ENCODE data around the gene MYT1. TPM values are rescaled to one million over a fixed set of nuclear protein-coding genes. Genes with fewer than 3 reads are reported as not detected.

The MYT1 gene
- total and polyA plus RNA-seq, 7 donors = under 0.01 TPM; not detected in 6

DNA sequence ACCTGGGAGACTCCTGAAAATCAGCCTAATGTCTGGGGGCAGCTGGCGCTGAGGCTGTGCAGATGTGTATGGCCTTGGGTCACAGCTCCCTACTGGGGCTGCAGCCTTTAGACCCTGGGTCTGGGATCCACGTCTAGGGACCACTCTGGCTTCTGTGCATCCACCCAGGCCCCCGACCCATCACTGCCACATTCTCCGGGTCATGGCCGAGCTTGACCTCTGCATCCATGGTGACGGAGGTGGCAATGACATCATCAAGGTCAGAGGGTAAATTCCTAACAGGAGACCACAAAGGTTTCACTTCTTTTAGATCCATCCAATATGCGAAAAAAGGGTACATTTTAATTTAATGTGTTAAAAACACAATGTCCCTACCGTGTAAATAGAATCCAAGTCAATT, 76.8 kb downstream of the MYT1 start:
- WGBS, 3 donors = 79 to 81% (median 81%) methylated on average over 8 of the region's 8 CpGs
- H3K36me3 ChIP-seq (ENCODE audit: insufficient read depth in 1 of 2, low read depth in 1 of 2) = no peaks in the 10 kb centered on the region
- no peak overlapping the region for H3K27ac ChIP-seq
- no peaks in the 10 kb centered on the region for H3K9me3 ChIP-seq
- no peak for TF ChIP-seq CTCF (IDR thresholded peaks at IDR 0.05)
- H3K27me3 ChIP-seq (ENCODE audit: insufficient read depth in 3 of 3, low read length in 2 of 3) = peaks cover 0 to 4% (median 0%) of the 10 kb centered on the region in 3 donors
- intact Hi-C loops (cut with DNase I) = no loop called here
- ATAC-seq = no peak
- peak in 1 of 2 donors; percentile 35 for DNase-seq
- H3K4me1 ChIP-seq = peaks cover 17% of the 10 kb centered on the region
- H3K4me3 ChIP-seq = no peak overlapping the region

- no peaks in the 10 kb centered on the region for H3K36me3 ChIP-seq (ENCODE audit: insufficient read depth in 1 of 2, low read depth in 1 of 2)
- no peak overlapping the region for H3K27ac ChIP-seq
- H3K27me3 ChIP-seq (ENCODE audit: insufficient read depth in 3 of 3, low read length in 2 of 3) = peaks cover 0 to 4% (median 0%) of the 10 kb centered on the region in 3 donors
- ATAC-seq = no peak
- H3K9me3 ChIP-seq = no peaks in the 10 kb centered on the region
- H3K4me3 ChIP-seq = no peak overlapping the region
- TF ChIP-seq CTCF (IDR thresholded peaks at IDR 0.05) = no peak
- peaks cover 16% of the 10 kb centered on the region for H3K4me1 ChIP-seq
- no peak for DNase-seq
- WGBS, 3 donors = 83 to 84% (median 84%) methylated on average over 19 of the region's 19 CpGs
- intact Hi-C loops (cut with DNase I) = no loop called here
Measured at GRCh38 chr20:64242003-64242796, 77.9 kb downstream of the MYT1 start.

DNA sequence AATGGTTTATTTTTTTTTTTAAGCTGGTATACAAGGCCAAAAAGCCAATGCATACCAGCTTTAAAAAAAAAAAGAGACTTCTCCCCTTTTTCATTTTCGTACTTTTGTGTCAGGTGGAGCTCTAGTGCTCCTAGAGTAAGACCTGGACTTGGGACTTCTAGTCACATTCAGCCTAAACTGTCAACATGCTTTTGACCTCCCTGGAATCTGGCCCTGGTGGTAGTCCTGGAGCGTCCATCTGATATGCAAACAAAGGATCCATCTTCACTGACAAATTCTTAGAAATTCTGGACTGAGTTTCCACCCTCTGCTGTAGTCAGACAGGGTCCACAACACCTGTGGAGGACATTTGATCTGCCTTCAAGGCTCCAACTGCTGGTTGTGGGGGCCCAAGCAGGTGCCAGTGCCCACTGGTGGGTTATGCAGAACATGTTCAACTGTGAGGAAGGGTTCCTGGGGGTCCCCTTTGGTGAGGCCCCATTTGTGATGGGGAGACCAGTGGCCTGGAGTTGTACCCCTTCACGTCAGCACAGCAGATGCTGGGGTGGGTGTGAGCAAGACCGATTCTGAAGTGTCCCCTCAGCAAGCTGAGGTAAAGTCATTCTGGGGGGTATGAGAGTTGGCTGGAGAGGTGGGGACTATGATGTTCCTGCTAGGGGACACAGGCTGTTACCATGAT, 78.7 kb downstream of the MYT1 start:
- TF ChIP-seq CTCF (IDR thresholded peaks at IDR 0.05) = no peak
- peaks cover 0 to 4% (median 0%) of the 10 kb centered on the region in 3 donors for H3K27me3 ChIP-seq (ENCODE audit: insufficient read depth in 3 of 3, low read length in 2 of 3)
- no peak overlapping the region for H3K4me3 ChIP-seq
- H3K36me3 ChIP-seq (ENCODE audit: insufficient read depth in 1 of 2, low read depth in 1 of 2) = no peaks in the 10 kb centered on the region
- peak in 1 of 2 donors; percentile 23 for DNase-seq
- 86 to 89% (median 87%) methylated on average over 4 of the region's 4 CpGs for WGBS, 3 donors
- no peaks in the 10 kb centered on the region for H3K9me3 ChIP-seq
- ATAC-seq = no peak
- no peak overlapping the region for H3K27ac ChIP-seq
- peaks cover 9% of the 10 kb centered on the region for H3K4me1 ChIP-seq
- intact Hi-C loops (cut with DNase I) = no loop called here

DNA sequence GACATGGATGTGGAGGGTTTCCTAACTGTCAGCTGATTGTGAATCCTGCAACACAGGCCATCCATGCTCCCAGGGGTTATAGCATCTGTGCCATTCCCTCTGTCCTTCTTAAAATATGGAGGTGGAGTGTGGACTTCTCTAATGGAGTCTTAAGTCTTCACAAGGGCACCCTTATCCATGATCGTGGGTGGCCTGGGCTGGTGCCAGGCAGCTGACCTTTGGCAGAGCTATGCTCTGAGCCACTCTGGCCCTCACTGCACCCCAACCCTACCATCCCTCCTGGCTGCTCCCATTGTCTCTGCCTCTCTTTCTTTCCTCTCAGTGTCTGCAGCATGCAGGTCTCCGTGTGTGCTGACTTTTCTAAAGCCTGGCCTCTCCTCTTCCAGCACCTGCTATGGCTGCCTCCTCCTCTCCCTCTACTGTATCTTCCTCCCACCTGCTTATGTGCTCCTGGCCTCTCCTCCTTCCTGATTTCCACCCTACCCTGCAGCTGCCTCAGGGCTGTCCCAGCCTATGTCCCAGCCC, 80.1 kb downstream of the MYT1 start:
- TF ChIP-seq CTCF (IDR thresholded peaks at IDR 0.05) = no peak
- H3K4me3 ChIP-seq = no peak overlapping the region
- DNase-seq (no peak), ATAC-seq (no peak)
- WGBS, 3 donors = 29 to 66% (median 52%) methylated on average over 2 of the region's 2 CpGs
- peaks cover 0 to 4% (median 0%) of the 10 kb centered on the region in 3 donors for H3K27me3 ChIP-seq (ENCODE audit: insufficient read depth in 3 of 3, low read length in 2 of 3)
- intact Hi-C loops (cut with DNase I) = no loop called here
- H3K27ac ChIP-seq = no peak overlapping the region
- no peaks in the 10 kb centered on the region for H3K36me3 ChIP-seq (ENCODE audit: insufficient read depth in 1 of 2, low read depth in 1 of 2)
- no peaks in the 10 kb centered on the region for H3K9me3 ChIP-seq
- H3K4me1 ChIP-seq = no peaks in the 10 kb centered on the region
